ENCODE data around the gene MEP1A. TPM values are rescaled to one million over a fixed set of nuclear protein-coding genes. Genes with fewer than 3 reads are reported as not detected.
A peak's percentile ranks its signal among the peaks of the same experiment; 100 is the strongest.
"Not testable (repeated sequence)": the region's sequence is repeated elsewhere in the genome, so short reads cannot be mapped to it uniquely, and the experiment has no call there.

Gene MEP1A, protein sequence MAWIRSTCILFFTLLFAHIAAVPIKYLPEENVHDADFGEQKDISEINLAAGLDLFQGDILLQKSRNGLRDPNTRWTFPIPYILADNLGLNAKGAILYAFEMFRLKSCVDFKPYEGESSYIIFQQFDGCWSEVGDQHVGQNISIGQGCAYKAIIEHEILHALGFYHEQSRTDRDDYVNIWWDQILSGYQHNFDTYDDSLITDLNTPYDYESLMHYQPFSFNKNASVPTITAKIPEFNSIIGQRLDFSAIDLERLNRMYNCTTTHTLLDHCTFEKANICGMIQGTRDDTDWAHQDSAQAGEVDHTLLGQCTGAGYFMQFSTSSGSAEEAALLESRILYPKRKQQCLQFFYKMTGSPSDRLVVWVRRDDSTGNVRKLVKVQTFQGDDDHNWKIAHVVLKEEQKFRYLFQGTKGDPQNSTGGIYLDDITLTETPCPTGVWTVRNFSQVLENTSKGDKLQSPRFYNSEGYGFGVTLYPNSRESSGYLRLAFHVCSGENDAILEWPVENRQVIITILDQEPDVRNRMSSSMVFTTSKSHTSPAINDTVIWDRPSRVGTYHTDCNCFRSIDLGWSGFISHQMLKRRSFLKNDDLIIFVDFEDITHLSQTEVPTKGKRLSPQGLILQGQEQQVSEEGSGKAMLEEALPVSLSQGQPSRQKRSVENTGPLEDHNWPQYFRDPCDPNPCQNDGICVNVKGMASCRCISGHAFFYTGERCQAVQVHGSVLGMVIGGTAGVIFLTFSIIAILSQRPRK
- total RNA-seq (2021) (not detected in 2 replicates), Bru-seq, nascent RNA (percentile 5 among the genes with signal in this experiment), BruChase-seq, experiment 1, labeled RNA remaining after a 2-hour chase (not detected), BruChase-seq, experiment 2, labeled RNA remaining after a 6-hour chase (not detected)
- long read RNA-seq = 0 reads

DNA sequence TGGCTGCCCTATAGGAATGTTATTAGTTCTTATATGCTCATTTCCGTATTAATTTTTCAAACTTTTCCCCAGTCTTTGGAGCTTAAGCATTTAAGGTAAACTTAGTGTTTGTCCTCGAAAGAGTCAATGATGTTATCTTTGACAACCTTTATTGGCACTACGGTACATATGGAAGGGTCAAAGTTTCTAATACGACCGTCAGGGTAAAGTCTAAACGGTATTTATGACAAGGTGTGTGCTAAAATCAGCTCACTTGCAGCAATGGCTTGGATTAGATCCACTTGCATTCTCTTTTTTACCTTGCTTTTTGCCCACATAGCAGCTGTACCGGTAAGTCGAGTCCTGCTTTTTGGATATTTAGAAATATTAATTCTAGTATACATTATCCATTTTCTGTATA, at the start of gene MEP1A:
MEP1A (plus strand) TSS at position 252 of the 400 bp plus-strand sequence; CDS start at position 262, 10 bp downstream.
- Histone ChIP-seq H2AFZ (no peak within 1 kb of the TSS), H3F3A (ENCODE audit: insufficient read depth, low read depth) (peaks cover 8% of the 10 kb centered on the region; the same call in 1 of the 2 replicates), H3K36me3 (ENCODE audit: low read depth) (no peaks in the 10 kb centered on the region), H3K9me2 (ENCODE audit: insufficient read depth) (no peaks in the 10 kb centered on the region), H3K27ac (no peak within 1 kb of the TSS), H3K4me2 (no peak within 1 kb of the TSS), H3K4me1 (replicated peaks; ENCODE audit: insufficient read depth) (peaks cover 10% of the 10 kb centered on the region; the same call in 1 of the 2 replicates), H4K20me1 (ENCODE audit: insufficient read depth) (no peaks in the 10 kb centered on the region), H3K9me3 (ENCODE audit: insufficient read depth, low read depth) (no peaks in the 10 kb centered on the region), H3K79me2 (ENCODE audit: low read depth) (no peaks in the 10 kb centered on the region), H3K27me3 (ENCODE audit: insufficient read depth, low read depth) (no peaks in the 10 kb centered on the region), H3K4me3 (no peak within 1 kb of the TSS)
- TF ChIP-seq EZH2 (IDR thresholded peaks at IDR 0.05; ENCODE audit: low read depth) = no peak
- TF ChIP-seq, protein P1, sequence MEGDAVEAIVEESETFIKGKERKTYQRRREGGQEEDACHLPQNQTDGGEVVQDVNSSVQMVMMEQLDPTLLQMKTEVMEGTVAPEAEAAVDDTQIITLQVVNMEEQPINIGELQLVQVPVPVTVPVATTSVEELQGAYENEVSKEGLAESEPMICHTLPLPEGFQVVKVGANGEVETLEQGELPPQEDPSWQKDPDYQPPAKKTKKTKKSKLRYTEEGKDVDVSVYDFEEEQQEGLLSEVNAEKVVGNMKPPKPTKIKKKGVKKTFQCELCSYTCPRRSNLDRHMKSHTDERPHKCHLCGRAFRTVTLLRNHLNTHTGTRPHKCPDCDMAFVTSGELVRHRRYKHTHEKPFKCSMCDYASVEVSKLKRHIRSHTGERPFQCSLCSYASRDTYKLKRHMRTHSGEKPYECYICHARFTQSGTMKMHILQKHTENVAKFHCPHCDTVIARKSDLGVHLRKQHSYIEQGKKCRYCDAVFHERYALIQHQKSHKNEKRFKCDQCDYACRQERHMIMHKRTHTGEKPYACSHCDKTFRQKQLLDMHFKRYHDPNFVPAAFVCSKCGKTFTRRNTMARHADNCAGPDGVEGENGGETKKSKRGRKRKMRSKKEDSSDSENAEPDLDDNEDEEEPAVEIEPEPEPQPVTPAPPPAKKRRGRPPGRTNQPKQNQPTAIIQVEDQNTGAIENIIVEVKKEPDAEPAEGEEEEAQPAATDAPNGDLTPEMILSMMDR (conservative IDR thresholded peaks at IDR 0.05) = no peak
- DNase-seq = no peak
- CTCF ChIA-PET = no interaction called here
- POLR2A ChIA-PET (ENCODE audit: unreplicated experiment) = no interaction called here
- intact Hi-C loops (cut with micrococcal nuclease; ENCODE audit: unreplicated experiment) = no loop called here
- BruUV-seq (replicated peaks) = no TSS peak

DNA sequence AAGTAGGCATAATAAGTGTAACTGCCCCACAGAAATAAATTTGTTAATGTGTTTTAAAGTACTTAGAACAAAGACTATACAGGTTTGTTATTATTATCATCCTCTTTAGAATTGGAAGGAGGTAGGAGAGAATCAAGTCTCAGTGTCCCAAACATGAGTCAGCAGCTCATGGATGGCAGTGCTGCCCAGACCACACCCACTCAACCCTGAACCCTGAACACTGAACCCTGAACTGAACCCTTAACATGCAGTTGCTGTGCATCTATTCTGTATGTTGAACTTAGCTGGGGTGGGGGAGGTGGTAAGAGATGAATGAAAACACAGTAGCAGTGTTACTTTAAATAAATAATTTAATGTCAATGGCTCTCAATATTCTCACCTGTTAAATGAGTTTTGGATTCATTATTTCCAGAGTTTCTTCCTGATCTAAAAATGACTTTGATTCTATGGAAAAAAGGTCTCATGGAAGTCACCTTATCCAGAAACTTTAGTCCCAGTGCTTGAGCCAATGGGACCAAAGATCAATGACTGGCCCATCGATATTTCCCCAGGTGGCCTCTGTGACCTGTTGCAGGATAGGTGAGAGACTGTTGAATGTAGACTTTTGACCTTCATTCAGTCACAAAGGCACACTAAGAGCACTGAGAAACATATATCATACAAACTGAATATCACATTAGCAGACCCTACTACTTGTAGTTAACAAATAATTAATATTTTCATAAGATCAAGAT, 49.6 kb upstream of the MEP1A start:
- H3K79me2 ChIP-seq (ENCODE audit: low read depth) = no peaks in the 10 kb centered on the region
- H3K36me3 ChIP-seq (ENCODE audit: low read depth) = no peaks in the 10 kb centered on the region
- no TSS peak for BruUV-seq (replicated peaks)
- intact Hi-C loops (cut with micrococcal nuclease; ENCODE audit: unreplicated experiment) = no loop called here
- ChIA-PET POLR2A (ENCODE audit: unreplicated experiment) (no interaction called here), CTCF (no interaction called here)
- no peak overlapping the region for H3K4me2 ChIP-seq
- no peak overlapping the region for H3K27ac ChIP-seq
- no peaks in the 10 kb centered on the region for H4K20me1 ChIP-seq (ENCODE audit: insufficient read depth)
- no peaks in the 10 kb centered on the region for H3K27me3 ChIP-seq (ENCODE audit: insufficient read depth, low read depth)
- H3K4me1 ChIP-seq (replicated peaks; ENCODE audit: insufficient read depth) = no peaks in the 10 kb centered on the region
- no peaks in the 10 kb centered on the region for H3F3A ChIP-seq (ENCODE audit: insufficient read depth, low read depth)
- no peak overlapping the region for H3K4me3 ChIP-seq
- H2AFZ ChIP-seq = no peak overlapping the region
- H3K9me2 ChIP-seq (ENCODE audit: insufficient read depth) = no peaks in the 10 kb centered on the region
- H3K9me3 ChIP-seq (ENCODE audit: insufficient read depth, low read depth) = no peaks in the 10 kb centered on the region
- TF ChIP-seq EZH2 (IDR thresholded peaks at IDR 0.05; ENCODE audit: low read depth) = no peak
- TF ChIP-seq, protein P1 (conservative IDR thresholded peaks at IDR 0.05) = no peak
- no peak for DNase-seq

DNA sequence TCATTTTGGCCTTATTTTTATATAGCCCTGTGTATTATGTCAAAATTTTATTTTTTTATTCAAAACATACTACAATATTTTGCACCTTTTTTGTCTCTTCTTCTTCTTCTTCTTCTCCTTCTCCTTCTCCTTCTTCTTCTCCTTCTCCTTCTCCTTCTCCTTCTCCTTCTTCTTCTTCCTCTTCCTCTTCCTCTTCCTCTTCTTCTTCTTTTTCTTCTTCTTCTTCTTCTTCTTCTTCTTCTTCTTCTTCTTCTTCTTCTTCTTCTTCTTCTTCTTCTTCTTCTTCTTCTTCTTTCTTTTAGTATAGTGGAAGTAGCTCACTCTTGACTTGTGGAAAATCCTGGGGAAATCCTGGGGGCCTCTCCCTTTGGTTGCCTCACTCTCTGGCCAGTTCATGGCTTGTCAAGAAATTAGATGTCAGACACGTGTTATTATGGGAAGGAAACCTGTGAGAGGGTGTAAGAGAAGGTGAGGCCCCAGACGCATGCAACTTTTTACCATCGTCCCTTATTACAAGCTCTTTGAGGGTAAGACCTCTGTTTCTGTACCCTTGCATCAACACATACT, 48.9 kb upstream of the MEP1A start:
- H3K27ac ChIP-seq; BruUV-seq (replicated peaks); H3K27me3 ChIP-seq (ENCODE audit: insufficient read depth, low read depth); CTCF ChIA-PET; H3K36me3 ChIP-seq (ENCODE audit: low read depth); H3K9me2 ChIP-seq (ENCODE audit: insufficient read depth); H4K20me1 ChIP-seq (ENCODE audit: insufficient read depth); H3K4me1 ChIP-seq (replicated peaks; ENCODE audit: insufficient read depth); intact Hi-C loops (cut with micrococcal nuclease; ENCODE audit: unreplicated experiment); POLR2A ChIA-PET (ENCODE audit: unreplicated experiment); H3K79me2 ChIP-seq (ENCODE audit: low read depth); H2AFZ ChIP-seq; H3K9me3 ChIP-seq (ENCODE audit: insufficient read depth, low read depth); H3K4me2 ChIP-seq; H3F3A ChIP-seq (ENCODE audit: insufficient read depth, low read depth); DNase-seq; H3K4me3 ChIP-seq: not testable (repeated sequence)

All from PC-9 (cell line).